Uterus (tissue), 4 donors: Measurements from ENCODE around the gene ZCCHC7. TPM values are rescaled to one million over a fixed set of nuclear protein-coding genes. Genes with fewer than 3 reads are reported as not detected.
A peak's percentile ranks its signal among the peaks of the same experiment; 100 is the strongest.

Source experiments
- DNase-seq, 2 donors: peaks; one replicate each; pipeline ENCODE4 v3.0.0-alpha.2; 2019 to 2020
- H3K27ac ChIP-seq, 2 donors: fragments of 200-600 bp; sonication (generic); 1 replicate in 1 of 2; 2 replicates in 1 of 2; pipeline ENCODE4 v1.5.1; 2016 to 2018
- H3K27me3 ChIP-seq, 2 donors: fragments of 200-600 bp; sonication (generic); one replicate each; pipeline ENCODE4 v1.5.1; 2018 to 2019; ENCODE audit warnings: control low read depth in 1 of 2
- H3K36me3 ChIP-seq, 2 donors: fragments of 200-600 bp; sonication (generic); one replicate each; pipeline ENCODE4 v1.5.1; 2019; ENCODE audit warnings: control low read depth in 1 of 2
- H3K4me1 ChIP-seq, 2 donors: fragments of 200-600 bp; sonication (generic); one replicate each; pipeline ENCODE4 v1.5.1; 2018 to 2019; ENCODE audit warnings: control low read depth in 1 of 2
- H3K4me3 ChIP-seq, 2 donors: fragments of 200-600 bp; sonication (generic); 1 replicate in 1 of 2; 2 replicates in 1 of 2; pipeline ENCODE4 v1.5.1; 2018 to 2019; ENCODE audit warnings: mild to moderate bottlenecking in 1 of 2
- H3K9me3 ChIP-seq, 2 donors: fragments of 200-600 bp; sonication (generic); one replicate each; pipeline ENCODE4 v1.5.1; 2019; ENCODE audit warnings: control low read depth in 1 of 2
- POLR2A ChIP-seq, 2 donors: fragments of 450-650 bp; IDR thresholded peaks; one replicate each; pipeline ENCODE4 v1.6.1; 2016; ENCODE audit warnings: antibody characterized with exemption in 2 of 2, mild to moderate bottlenecking in 1 of 2, moderate library complexity in 1 of 2
- intact Hi-C: fragments of 100-400 bp; cut with DNase I; formaldehyde crosslinking; loops from one replicate; pipeline ENCODE4 v1.15.1; 2023; ENCODE audit warnings: low total_unique reads
- total RNA-seq, 4 donors: library from RNA; depleted of rRNA in 3 of 4; stranded (reverse); fragments of >200 nt in 3 of 4; gene quantifications; one replicate each; pipeline versions ENCODE4 v1.1.0 to v1.2.4, GENCODE V29; 2014 to 2023
- TF ChIP-seq, protein P1 (sequence below), 4 experiments: fragments of 200-600 bp in 2 of 4; fragments of 450-650 bp in 2 of 4; sonication (generic) in 2 of 4; IDR thresholded peaks; one replicate each; pipeline ENCODE4 v1.5.1; 2016 to 2019; ENCODE audit warnings: antibody characterized with exemption in 4 of 4, mild to moderate bottlenecking in 2 of 4, moderate library complexity in 1 of 4
- donor health status: DM: yes; HTN: yes; CAD: no.

Gene ZCCHC7
- total RNA-seq, 4 donors from 2014 or later = 15.6 to 37.4 (median 30.2) TPM

DNA sequence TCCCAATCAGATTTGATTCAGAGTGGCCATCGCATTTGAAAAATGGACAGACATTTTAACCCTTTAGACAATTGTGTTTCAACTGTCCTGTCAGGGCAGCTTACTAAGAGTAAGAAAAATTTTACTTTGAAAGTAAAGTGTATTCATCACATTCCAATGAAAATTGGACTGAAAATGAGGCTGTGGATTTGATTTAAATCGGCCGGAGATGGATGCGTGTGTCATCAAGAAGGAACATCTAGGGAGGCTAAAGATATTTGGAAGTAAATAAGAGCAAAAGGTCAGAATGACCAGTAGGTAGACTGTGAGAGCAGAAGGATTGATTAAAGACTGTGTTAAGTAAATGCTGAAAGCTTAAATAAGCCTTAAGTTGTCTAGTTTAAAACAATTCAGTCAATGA lies 1.5 kb downstream of the ZCCHC7 start:
- H3K9me3 ChIP-seq = no peaks in the 10 kb centered on the region
- no peak for TF ChIP-seq POLR2A (IDR thresholded peaks at IDR 0.05)
- TF ChIP-seq, protein P1, sequence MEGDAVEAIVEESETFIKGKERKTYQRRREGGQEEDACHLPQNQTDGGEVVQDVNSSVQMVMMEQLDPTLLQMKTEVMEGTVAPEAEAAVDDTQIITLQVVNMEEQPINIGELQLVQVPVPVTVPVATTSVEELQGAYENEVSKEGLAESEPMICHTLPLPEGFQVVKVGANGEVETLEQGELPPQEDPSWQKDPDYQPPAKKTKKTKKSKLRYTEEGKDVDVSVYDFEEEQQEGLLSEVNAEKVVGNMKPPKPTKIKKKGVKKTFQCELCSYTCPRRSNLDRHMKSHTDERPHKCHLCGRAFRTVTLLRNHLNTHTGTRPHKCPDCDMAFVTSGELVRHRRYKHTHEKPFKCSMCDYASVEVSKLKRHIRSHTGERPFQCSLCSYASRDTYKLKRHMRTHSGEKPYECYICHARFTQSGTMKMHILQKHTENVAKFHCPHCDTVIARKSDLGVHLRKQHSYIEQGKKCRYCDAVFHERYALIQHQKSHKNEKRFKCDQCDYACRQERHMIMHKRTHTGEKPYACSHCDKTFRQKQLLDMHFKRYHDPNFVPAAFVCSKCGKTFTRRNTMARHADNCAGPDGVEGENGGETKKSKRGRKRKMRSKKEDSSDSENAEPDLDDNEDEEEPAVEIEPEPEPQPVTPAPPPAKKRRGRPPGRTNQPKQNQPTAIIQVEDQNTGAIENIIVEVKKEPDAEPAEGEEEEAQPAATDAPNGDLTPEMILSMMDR (IDR thresholded peaks at IDR 0.05) = no peak
- no peaks in the 10 kb centered on the region for H3K4me1 ChIP-seq
- DNase-seq = no peak
- no peaks in the 10 kb centered on the region for H3K36me3 ChIP-seq
- H3K27ac ChIP-seq = no peak overlapping the region
- peak overlapping the region in 1 of 2 donors; percentile 90 for H3K4me3 ChIP-seq
- no peaks in the 10 kb centered on the region for H3K27me3 ChIP-seq
- intact Hi-C loops = no loop called here

DNA sequence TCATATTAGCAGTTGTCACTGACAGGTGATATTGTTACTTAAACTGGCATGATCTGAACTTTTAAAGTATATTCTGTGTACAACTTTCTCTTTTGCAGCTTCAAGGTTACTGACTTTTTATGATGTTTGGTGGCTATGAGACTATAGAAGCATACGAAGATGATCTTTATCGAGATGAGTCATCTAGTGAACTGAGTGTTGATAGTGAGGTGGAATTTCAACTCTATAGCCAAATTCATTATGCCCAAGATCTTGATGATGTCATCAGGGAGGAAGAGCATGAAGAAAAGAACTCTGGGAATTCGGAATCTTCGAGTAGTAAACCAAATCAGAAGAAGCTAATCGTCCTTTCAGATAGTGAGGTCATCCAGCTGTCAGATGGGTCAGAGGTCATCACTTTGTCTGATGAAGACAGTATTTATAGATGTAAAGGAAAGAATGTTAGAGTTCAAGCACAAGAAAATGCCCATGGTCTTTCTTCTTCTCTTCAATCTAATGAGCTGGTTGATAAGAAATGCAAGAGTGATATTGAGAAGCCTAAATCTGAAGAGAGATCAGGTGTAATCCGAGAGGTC lies 5.9 kb downstream of the ZCCHC7 start:
- H3K4me3 ChIP-seq = no peak overlapping the region
- no peaks in the 10 kb centered on the region for H3K27me3 ChIP-seq
- H3K27ac ChIP-seq = no peak overlapping the region
- no peaks in the 10 kb centered on the region for H3K4me1 ChIP-seq
- no peak for DNase-seq
- intact Hi-C loops = no loop called here
- H3K9me3 ChIP-seq = no peaks in the 10 kb centered on the region
- no peaks in the 10 kb centered on the region for H3K36me3 ChIP-seq
- TF ChIP-seq POLR2A (IDR thresholded peaks at IDR 0.05) = no peak
- TF ChIP-seq, protein P1 (IDR thresholded peaks at IDR 0.05) = no peak

DNA sequence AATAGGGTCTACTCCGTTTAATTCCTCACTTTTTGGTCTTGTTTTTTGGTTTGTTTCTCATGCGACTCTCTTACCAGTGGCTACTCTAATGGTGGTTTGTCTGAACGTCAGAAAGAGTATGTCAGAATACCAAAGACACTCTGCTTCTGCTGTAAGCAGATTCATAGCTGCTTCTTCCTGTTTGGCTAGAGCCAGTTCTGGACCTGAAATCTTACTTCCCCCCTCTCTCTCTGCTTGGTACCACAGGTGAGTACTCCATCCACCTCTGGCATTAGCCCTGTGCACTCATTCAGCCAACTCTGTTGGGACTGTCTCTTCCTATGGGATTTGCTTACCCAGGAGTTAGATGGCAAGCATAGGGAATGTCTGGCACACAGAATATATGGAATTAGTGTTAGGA lies 6.6 kb downstream of the ZCCHC7 start:
- no peaks in the 10 kb centered on the region for H3K36me3 ChIP-seq
- no peak overlapping the region for H3K27ac ChIP-seq
- no peak overlapping the region for H3K4me3 ChIP-seq
- H3K9me3 ChIP-seq = no peaks in the 10 kb centered on the region
- H3K4me1 ChIP-seq = no peaks in the 10 kb centered on the region
- intact Hi-C loops = no loop called here
- DNase-seq = no peak
- H3K27me3 ChIP-seq = no peaks in the 10 kb centered on the region
- TF ChIP-seq, protein P1 (IDR thresholded peaks at IDR 0.05) = no peak

DNA sequence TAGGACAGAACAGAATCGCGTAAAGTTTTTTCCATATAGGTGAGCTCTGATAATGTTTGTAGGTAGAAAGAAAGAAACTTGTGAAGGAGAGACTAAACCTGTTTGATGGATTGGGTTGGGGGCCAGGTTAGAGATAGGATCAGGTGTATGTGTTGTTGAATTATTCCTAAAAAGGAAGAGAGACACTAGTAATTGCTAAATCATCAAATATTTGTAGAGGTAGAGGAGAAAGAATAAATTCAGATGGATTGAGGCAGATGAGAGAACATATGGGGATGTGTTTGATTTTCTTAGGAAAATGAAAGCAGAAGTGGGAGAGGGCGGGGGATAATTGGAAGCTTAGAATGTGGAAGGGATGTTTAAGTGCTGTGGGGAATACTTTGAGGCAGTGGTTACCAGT lies 7.7 kb downstream of the ZCCHC7 start:
- no peak overlapping the region for H3K27ac ChIP-seq
- intact Hi-C loops = no loop called here
- no peaks in the 10 kb centered on the region for H3K27me3 ChIP-seq
- no peaks in the 10 kb centered on the region for H3K9me3 ChIP-seq
- no peaks in the 10 kb centered on the region for H3K4me1 ChIP-seq
- no peak for DNase-seq
- no peak overlapping the region for H3K4me3 ChIP-seq
- no peaks in the 10 kb centered on the region for H3K36me3 ChIP-seq
- no peak for TF ChIP-seq POLR2A (IDR thresholded peaks at IDR 0.05)
- TF ChIP-seq, protein P1 (IDR thresholded peaks at IDR 0.05) = no peak

DNA sequence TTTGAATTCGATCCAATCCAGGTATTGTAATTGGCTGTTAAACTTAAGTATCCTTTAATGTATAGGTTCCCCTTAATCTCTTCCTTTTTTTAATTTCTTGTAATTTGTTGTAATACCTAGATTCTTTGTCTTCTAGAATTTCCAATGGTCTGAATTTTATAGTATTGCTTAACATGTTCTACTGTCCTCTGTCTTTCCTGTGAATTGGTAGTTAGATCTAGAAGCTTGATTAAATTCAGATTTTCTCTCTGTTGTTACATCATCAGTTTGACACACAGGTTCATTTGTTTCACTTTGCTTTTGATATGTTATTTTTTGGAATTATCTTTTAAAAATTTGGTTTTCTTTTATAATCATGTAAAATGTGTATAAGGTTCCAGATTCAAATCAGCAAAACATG lies 13.8 kb downstream of the ZCCHC7 start:
- no peak for TF ChIP-seq POLR2A (IDR thresholded peaks at IDR 0.05)
- TF ChIP-seq, protein P1 (IDR thresholded peaks at IDR 0.05) = no peak
- Histone ChIP-seq H3K4me1 (no peaks in the 10 kb centered on the region), H3K9me3 (no peaks in the 10 kb centered on the region), H3K4me3 (no peak overlapping the region), H3K27me3 (no peaks in the 10 kb centered on the region), H3K27ac (no peak overlapping the region), H3K36me3 (no peaks in the 10 kb centered on the region)
- DNase-seq = no peak
- intact Hi-C loops = no loop called here
